HepG2 (cell line): Measurements from ENCODE around the gene TTLL11. TPM values are rescaled to one million over a fixed set of nuclear protein-coding genes. Genes with fewer than 3 reads are reported as not detected.

Experiments used
- ATAC-seq: fragments of 200-7000 bp; cut with Tn5 transposase; 3 replicates; pipeline ENCODE4 v1.9.1; 2020; ENCODE audit warnings: mild to moderate bottlenecking, moderate library complexity
- BruUV-seq: library from RNA; stranded (reverse); fragments of 400-500 nt; replicated peaks from 2 replicates; lab custom pipeline; 2021; lab: Mats Ljungman, UMichigan
- CTCF ChIA-PET: fragments of 300-600 bp; formaldehyde crosslinking; extraction: SDS; loops from one replicate; lab custom pipeline; 2021; ENCODE audit warnings: low total read pairs, inconsistent platforms, low intra/inter-chr PET ratio; lab: Yijun Ruan, JAX
- POLR2A ChIA-PET: fragments of 350-600 bp; sonication (Branson Sonifier 250); formaldehyde crosslinking; loops from one replicate; lab custom pipeline; 2020; ENCODE audit warnings: antibody characterized with exemption, inconsistent platforms; lab: Yijun Ruan, JAX
- DNase-seq: peaks from one replicate; pipeline ENCODE4 v3.0.0-alpha.2; 2015; ENCODE audit warnings: low spot score
- FAIRE-seq: peaks from 3 replicates; lab custom pipeline; 2011; peaks lifted over from hg19 to GRCh38; lab: Jason Lieb, UNC
- H2AFZ ChIP-seq: one replicate; pipeline ENCODE4 v1.6.1; 2011; ENCODE audit warnings: low read length, inconsistent platforms
- H3K27ac ChIP-seq: fragments of 300-600 bp; 3 replicates; pipeline ENCODE4 v1.8.0; 2011; ENCODE audit warnings: mixed run types, mild to moderate bottlenecking, mixed read lengths, low read length, inconsistent platforms; ENCODE audit not compliant: insufficient read depth; ENCODE audit errors: extremely low read length
- H3K27me3 ChIP-seq, 2 experiments: fragments of 200-600 bp in 1 of 2; 2 replicates in 1 of 2; 3 replicates in 1 of 2; pipeline versions ENCODE4 v1.6.0 to v1.8.0; 2011; ENCODE audit warnings: low read length in 2 of 2, mild to moderate bottlenecking in 2 of 2, moderate library complexity in 2 of 2, inconsistent platforms in 1 of 2; ENCODE audit not compliant: insufficient read depth in 2 of 2, control insufficient read depth in 1 of 2
- H3K36me3 ChIP-seq, 2 experiments: fragments of 200-600 bp in 1 of 2; replicated peaks in 1 of 2; 2 replicates in 1 of 2; 3 replicates in 1 of 2; pipeline versions ENCODE4 v1.5.1 to v1.8.0; 2011; ENCODE audit warnings: low read length in 2 of 2, inconsistent platforms in 1 of 2; ENCODE audit not compliant: insufficient read depth in 2 of 2, control insufficient read depth in 1 of 2
- H3K4me1 ChIP-seq: 2 replicates; pipeline ENCODE4 v1.5.1; 2012; ENCODE audit warnings: low read length, inconsistent platforms; ENCODE audit not compliant: insufficient read depth
- H3K4me2 ChIP-seq: 2 replicates; pipeline ENCODE4 v1.6.0; 2011; ENCODE audit warnings: low read depth, low read length, inconsistent platforms
- H3K4me3 ChIP-seq, 3 experiments: fragments of 200-600 bp in 1 of 3; sonication (generic), shearing (Covaris generic) in 1 of 3; replicated peaks in 1 of 3; 2 replicates each; pipeline ENCODE4 v1.5.1; 2011 to 2016; ENCODE audit warnings: low read length in 3 of 3, inconsistent platforms in 2 of 3, low read depth in 2 of 3, mild to moderate bottlenecking in 2 of 3, control low read depth in 1 of 3, mixed read lengths in 1 of 3; ENCODE audit not compliant: insufficient read depth in 1 of 3
- H3K79me2 ChIP-seq: one replicate; pipeline ENCODE4 v1.6.1; 2011; ENCODE audit warnings: low read length, inconsistent platforms; ENCODE audit not compliant: insufficient read depth
- H3K9ac ChIP-seq: 2 replicates; pipeline ENCODE4 v1.6.0; 2011; ENCODE audit warnings: mild to moderate bottlenecking, low read depth, low read length, inconsistent platforms; ENCODE audit not compliant: insufficient read depth
- H3K9me3 ChIP-seq: 2 replicates; pipeline ENCODE4 v1.5.1; 2012; ENCODE audit warnings: mild to moderate bottlenecking, low read length
- H4K20me1 ChIP-seq: 2 replicates; pipeline ENCODE4 v1.6.0; 2011; ENCODE audit warnings: inconsistent platforms, mild to moderate bottlenecking, low read length, moderate library complexity; ENCODE audit not compliant: insufficient read depth
- CBX2 ChIP-seq, 2 experiments: fragments of 200-600 bp in 1 of 2; sonication (generic); formaldehyde crosslinking in 1 of 2; IDR thresholded peaks; 2 replicates each; pipeline versions ENCODE4 v1.7.0 to v1.8.1; 2018 to 2022; ENCODE audit warnings: low read depth in 2 of 2, low read length in 1 of 2, mild to moderate bottlenecking in 1 of 2, missing genetic modification reagents in 1 of 2
- MTA3 ChIP-seq: sonication (generic); formaldehyde crosslinking; IDR thresholded peaks from 2 replicates; pipeline ENCODE4 v1.4.0; 2020; ENCODE audit warnings: missing genetic modification reagents
- SMAD1 ChIP-seq: sonication (generic); formaldehyde crosslinking; IDR thresholded peaks from 2 replicates; pipeline ENCODE4 v1.4.0; 2020; ENCODE audit warnings: missing genetic modification reagents, low read depth, mild to moderate bottlenecking, borderline replicate concordance
- SMAD9 ChIP-seq: sonication (generic); formaldehyde crosslinking; IDR thresholded peaks from 2 replicates; pipeline ENCODE4 v1.5.1; 2020; ENCODE audit warnings: mild to moderate bottlenecking, missing genetic modification reagents
- SNAPC2 ChIP-seq: sonication (generic); formaldehyde crosslinking; IDR thresholded peaks from 2 replicates; pipeline ENCODE4 v1.8.1; 2022; ENCODE audit warnings: mild to moderate bottlenecking, missing genetic modification reagents
- SRSF1 ChIP-seq: fragments of 200-400 bp; formaldehyde crosslinking; optimal IDR thresholded peaks from 2 replicates; pipeline ENCODE3; 2017; ENCODE audit warnings: mild to moderate bottlenecking, low read depth, low read length, moderate library complexity
- ZFP62 ChIP-seq: sonication (generic); formaldehyde crosslinking; IDR thresholded peaks from 2 replicates; pipeline ENCODE4 v1.4.0; 2020; ENCODE audit warnings: missing genetic modification reagents
- ZNF567 ChIP-seq: sonication (generic); formaldehyde crosslinking; IDR thresholded peaks from 2 replicates; pipeline ENCODE4 v1.8.1; 2023; ENCODE audit warnings: mild to moderate bottlenecking, missing genetic modification reagents, borderline replicate concordance
- ZNF577 ChIP-seq: sonication (generic); formaldehyde crosslinking; IDR thresholded peaks from 2 replicates; pipeline ENCODE4 v1.4.0; 2020; ENCODE audit warnings: mild to moderate bottlenecking, low read depth, missing genetic modification reagents, borderline replicate concordance
- ZNF644 ChIP-seq: IDR thresholded peaks from 2 replicates; pipeline ENCODE4 v1.6.1; 2016; ENCODE audit warnings: low read depth
- ZNF781 ChIP-seq: sonication (generic); formaldehyde crosslinking; IDR thresholded peaks from 2 replicates; pipeline ENCODE4 v1.5.1; 2020; ENCODE audit warnings: borderline replicate concordance, mild to moderate bottlenecking, missing genetic modification reagents; ENCODE audit errors: not compliant biosample characterization
- WGBS: methylation state at CpG from one replicate; pipeline ENCODE4 v1.1.6; 2017; ENCODE audit warnings: low lambda C conversion rate; 5-methylcytosine and 5-hydroxymethylcytosine counted together
- in situ Hi-C: cut with HindIII; loops from 2 replicates; pipeline ENCODE4 v1.10.0; 2017; ENCODE audit warnings: low pct_unique_long_range_greater_than_20kb; ENCODE audit not compliant: extremely low pct_ligation_motif_present
- intact Hi-C: fragments of 100-400 bp; cut with micrococcal nuclease; formaldehyde crosslinking; loops from one replicate; pipeline ENCODE4 v1.10.0; 2022; ENCODE audit not compliant: unreplicated experiment
- polyA plus RNA-seq, 8 experiments: library from polyadenylated mRNA; depleted of rRNA in 3 of 8; stranded (reverse) in 7 of 8; unstranded in 1 of 8; fragments of >200 nt; fragmentation: Illumina TruSeq in 4 of 8; extraction: Trizol in 4 of 8; gene quantifications; 2 replicates each; pipeline versions ENCODE4 v1.2.1 to v1.2.3, GENCODE V29; 2011 to 2016; ENCODE audit warnings: low read depth in 4 of 8, missing spikeins in 1 of 8, mixed read lengths in 1 of 8; ENCODE audit not compliant: insufficient read depth in 1 of 8
- total RNA-seq, 5 experiments: library from RNA; depleted of rRNA; stranded (reverse); fragments of >200 nt; fragmentation: Illumina TruSeq; extraction: Trizol; gene quantifications; 2 replicates each; pipeline ENCODE4 v1.2.3, GENCODE V29; 2016; ENCODE audit warnings: low read depth in 1 of 5
- TF ChIP-seq, protein P1 (sequence below): sonication (generic); formaldehyde crosslinking; IDR thresholded peaks from 2 replicates; pipeline ENCODE4 v1.8.1; 2022; ENCODE audit warnings: mild to moderate bottlenecking, missing genetic modification reagents
- TF ChIP-seq, protein P2 (sequence below): sonication (generic); formaldehyde crosslinking; IDR thresholded peaks from 2 replicates; pipeline ENCODE4 v1.4.0; 2020; ENCODE audit warnings: missing genetic modification reagents
- TF ChIP-seq, protein P3 (sequence below): IDR thresholded peaks from 2 replicates; pipeline ENCODE4 v1.6.1; 2016

Gene TTLL11
- total and polyA plus RNA-seq, 2 of the 13 experiments (the other 11 are each of a cell fraction or from before 2014, with no cell fraction given): 4.5 to 5.2 TPM

DNA sequence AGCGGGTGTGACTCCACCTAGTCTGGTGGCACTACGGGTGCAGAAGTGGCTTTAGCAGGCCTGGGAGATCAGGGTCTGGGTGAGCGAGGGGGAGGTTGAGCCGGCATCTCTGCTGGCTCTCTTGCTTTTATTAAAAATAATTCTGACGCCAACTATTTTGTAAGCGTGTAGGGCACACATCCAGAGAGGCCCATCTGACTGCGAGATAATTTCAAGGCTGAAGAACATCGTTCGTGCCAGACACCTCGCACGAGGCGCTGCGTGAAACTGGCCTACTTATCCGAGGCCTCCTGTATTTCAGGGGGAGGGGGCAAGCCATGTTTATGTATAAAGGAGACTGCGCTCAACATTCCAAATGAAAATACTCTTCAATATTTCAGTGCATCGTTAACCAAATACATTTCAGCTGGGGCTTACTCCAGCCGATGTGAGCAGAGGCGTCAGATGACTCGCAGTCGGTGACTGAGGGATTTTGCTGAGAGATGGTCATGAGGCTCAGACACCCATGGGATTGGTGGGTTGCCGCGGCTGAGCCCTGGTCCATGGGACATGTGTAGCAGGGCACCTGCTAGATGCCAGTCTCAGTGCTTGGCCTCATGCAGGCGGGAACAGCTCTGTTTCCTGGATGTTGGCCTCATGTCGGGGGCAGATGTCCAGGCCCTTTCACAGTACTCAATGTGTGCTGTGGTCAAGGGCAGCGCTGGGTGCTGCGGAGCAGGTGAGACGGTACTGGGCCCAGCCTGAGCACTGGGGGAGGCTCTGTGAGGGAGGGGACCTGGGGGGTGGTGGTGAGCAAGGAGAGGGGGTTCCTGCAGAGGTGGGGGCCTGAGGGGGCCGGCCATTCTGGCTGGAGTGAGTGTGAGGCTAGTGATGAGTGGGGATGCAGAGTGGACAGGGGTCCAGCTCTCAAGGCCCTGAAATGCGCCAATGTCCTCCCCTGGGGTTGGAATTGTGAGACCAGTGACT is 240.2 kb downstream of the TTLL11 start:
- POLR2A ChIA-PET: no interaction called here
- H3K27me3 ChIP-seq: peaks cover 5 to 30% of the 10 kb centered on the region in 2 experiments; a peak in 4 of 5 replicates
- TF ChIP-seq, protein P1, sequence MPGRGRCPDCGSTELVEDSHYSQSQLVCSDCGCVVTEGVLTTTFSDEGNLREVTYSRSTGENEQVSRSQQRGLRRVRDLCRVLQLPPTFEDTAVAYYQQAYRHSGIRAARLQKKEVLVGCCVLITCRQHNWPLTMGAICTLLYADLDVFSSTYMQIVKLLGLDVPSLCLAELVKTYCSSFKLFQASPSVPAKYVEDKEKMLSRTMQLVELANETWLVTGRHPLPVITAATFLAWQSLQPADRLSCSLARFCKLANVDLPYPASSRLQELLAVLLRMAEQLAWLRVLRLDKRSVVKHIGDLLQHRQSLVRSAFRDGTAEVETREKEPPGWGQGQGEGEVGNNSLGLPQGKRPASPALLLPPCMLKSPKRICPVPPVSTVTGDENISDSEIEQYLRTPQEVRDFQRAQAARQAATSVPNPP (CRISPR knock-in tag): no peak
- TF ChIP-seq ZNF577 (CRISPR knock-in tag) (no peak), ZFP62 (no peak), MTA3 (no peak), CBX2 (IDR thresholded peaks at IDR 0.05; ENCODE audit: low read depth, low read length) (no peak), CBX2 (CRISPR knock-in tag; IDR thresholded peaks at IDR 0.05; ENCODE audit: low read depth) (no peak), ZNF644 (CRISPR knock-in tag) (no peak), SMAD9 (CRISPR knock-in tag) (no peak), SNAPC2 (CRISPR knock-in tag) (no peak), SRSF1 (no peak), ZNF567 (CRISPR knock-in tag) (no peak), ZNF781 (CRISPR knock-in tag) (no peak), SMAD1 (CRISPR knock-in tag) (no peak)
- TF ChIP-seq, protein P2, sequence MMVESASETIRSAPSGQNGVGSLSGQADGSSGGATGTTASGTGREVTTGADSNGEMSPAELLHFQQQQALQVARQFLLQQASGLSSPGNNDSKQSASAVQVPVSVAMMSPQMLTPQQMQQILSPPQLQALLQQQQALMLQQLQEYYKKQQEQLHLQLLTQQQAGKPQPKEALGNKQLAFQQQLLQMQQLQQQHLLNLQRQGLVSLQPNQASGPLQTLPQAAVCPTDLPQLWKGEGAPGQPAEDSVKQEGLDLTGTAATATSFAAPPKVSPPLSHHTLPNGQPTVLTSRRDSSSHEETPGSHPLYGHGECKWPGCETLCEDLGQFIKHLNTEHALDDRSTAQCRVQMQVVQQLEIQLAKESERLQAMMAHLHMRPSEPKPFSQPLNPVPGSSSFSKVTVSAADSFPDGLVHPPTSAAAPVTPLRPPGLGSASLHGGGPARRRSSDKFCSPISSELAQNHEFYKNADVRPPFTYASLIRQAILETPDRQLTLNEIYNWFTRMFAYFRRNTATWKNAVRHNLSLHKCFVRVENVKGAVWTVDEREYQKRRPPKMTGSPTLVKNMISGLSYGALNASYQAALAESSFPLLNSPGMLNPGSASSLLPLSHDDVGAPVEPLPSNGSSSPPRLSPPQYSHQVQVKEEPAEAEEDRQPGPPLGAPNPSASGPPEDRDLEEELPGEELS (CRISPR knock-in tag): no peak
- TF ChIP-seq, protein P3, sequence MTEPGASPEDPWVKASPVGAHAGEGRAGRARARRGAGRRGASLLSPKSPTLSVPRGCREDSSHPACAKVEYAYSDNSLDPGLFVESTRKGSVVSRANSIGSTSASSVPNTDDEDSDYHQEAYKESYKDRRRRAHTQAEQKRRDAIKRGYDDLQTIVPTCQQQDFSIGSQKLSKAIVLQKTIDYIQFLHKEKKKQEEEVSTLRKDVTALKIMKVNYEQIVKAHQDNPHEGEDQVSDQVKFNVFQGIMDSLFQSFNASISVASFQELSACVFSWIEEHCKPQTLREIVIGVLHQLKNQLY (CRISPR knock-in tag): no peak
- TF ChIP-seq, all 625 proteins: peak for 0
- 0 out of 2 replicates have a peak, but pooled peaks cover 5% of the 10 kb centered on the region for H3K9me3 ChIP-seq
- WGBS: 71% methylated on average over 22 of the region's 29 CpGs
- no peak overlapping the region for H3K27ac ChIP-seq
- H3K79me2 ChIP-seq: no peaks in the 10 kb centered on the region
- H4K20me1 ChIP-seq: no peaks in the 10 kb centered on the region
- in situ Hi-C loops (no loop called here), intact Hi-C loops (no loop called here)
- no peaks in the 10 kb centered on the region for H3K36me3 ChIP-seq
- FAIRE-seq: no peak
- no peak overlapping the region for H3K9ac ChIP-seq
- H3K4me1 ChIP-seq: no peaks in the 10 kb centered on the region
- ATAC-seq: 0 out of 3 replicates have a peak, but pooled peaks have one; percentile 26
- no peak overlapping the region for H2AFZ ChIP-seq
- DNase-seq: no peak
- no TSS peak for BruUV-seq
- H3K4me2 ChIP-seq: no peak overlapping the region
- no peak overlapping the region for H3K4me3 ChIP-seq
- CTCF ChIA-PET: no interaction called here
